Measurements from ENCODE around the gene NOTCH1. TPM values are rescaled to one million over a fixed set of nuclear protein-coding genes. Genes with fewer than 3 reads are reported as not detected.

NOTCH1 gene
- total and polyA plus RNA-seq, 9 donors = 16.7 to 39.5 (median 27.1) TPM

- no peaks in the 10 kb centered on the region for H3K27me3 ChIP-seq (ENCODE audit: control insufficient read depth, insufficient read depth, low read length)
- no peak overlapping the region for H3K27ac ChIP-seq (ENCODE audit: low read length)
- H3K4me1 ChIP-seq (ENCODE audit: control insufficient read depth, insufficient read depth, low read length) = peaks cover 17% of the 10 kb centered on the region
- no peak overlapping the region for H3K4me3 ChIP-seq (ENCODE audit: low read length)
- no peaks in the 10 kb centered on the region for H3K9me3 ChIP-seq (replicated peaks; ENCODE audit: control insufficient read depth, low read depth, low read length)
- 96% methylated on average over 21 of the region's 23 CpGs for WGBS (ENCODE audit: insufficient coverage)
- no peak for DNase-seq
- H3K36me3 ChIP-seq (ENCODE audit: control insufficient read depth, insufficient read depth, low read length) = peaks cover 98% of the 10 kb centered on the region
Measured at GRCh38 chr9:136507992-136508375, 37.9 kb downstream of the NOTCH1 start.

GRCh38 chr9:136507221-136507991 is 38.4 kb downstream of the NOTCH1 start:
- no peak overlapping the region for H3K27ac ChIP-seq (ENCODE audit: low read length)
- DNase-seq = no peak
- H3K4me3 ChIP-seq (ENCODE audit: low read length) = no peak overlapping the region
- H3K27me3 ChIP-seq (ENCODE audit: control insufficient read depth, insufficient read depth, low read length) = no peaks in the 10 kb centered on the region
- WGBS (ENCODE audit: insufficient coverage) = 94% methylated on average over 22 of the region's 28 CpGs
- peaks cover 99% of the 10 kb centered on the region for H3K36me3 ChIP-seq (ENCODE audit: control insufficient read depth, insufficient read depth, low read length)
- no peaks in the 10 kb centered on the region for H3K9me3 ChIP-seq (replicated peaks; ENCODE audit: control insufficient read depth, low read depth, low read length)
- H3K4me1 ChIP-seq (ENCODE audit: control insufficient read depth, insufficient read depth, low read length) = peaks cover 14% of the 10 kb centered on the region

DNA sequence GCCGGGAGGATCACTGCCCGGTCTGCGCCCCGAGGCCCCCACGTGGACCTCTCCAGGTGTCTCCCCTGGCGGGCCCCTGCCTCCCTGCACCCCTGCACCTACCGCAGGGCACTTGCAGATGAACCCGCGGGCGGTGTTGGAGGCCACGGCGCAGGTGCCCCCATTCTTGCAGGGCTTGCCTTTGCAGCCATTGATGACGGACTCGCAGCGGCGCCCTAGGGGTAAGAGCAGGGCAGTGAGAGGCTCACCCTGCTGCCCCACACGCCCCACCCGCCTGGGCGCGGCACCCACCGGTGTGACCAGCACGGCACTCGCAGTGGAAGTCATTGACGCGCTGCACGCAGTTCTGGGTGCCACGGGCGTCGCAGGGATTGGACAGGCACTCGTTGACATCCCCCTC is 39.4 kb downstream of the NOTCH1 start:
- 95% methylated on average over 30 of the region's 30 CpGs for WGBS (ENCODE audit: insufficient coverage)
- H3K4me3 ChIP-seq (ENCODE audit: low read length) = no peak overlapping the region
- no peaks in the 10 kb centered on the region for H3K27me3 ChIP-seq (ENCODE audit: control insufficient read depth, insufficient read depth, low read length)
- DNase-seq = no peak
- H3K36me3 ChIP-seq (ENCODE audit: control insufficient read depth, insufficient read depth, low read length) = peaks cover 98% of the 10 kb centered on the region
- H3K9me3 ChIP-seq (replicated peaks; ENCODE audit: control insufficient read depth, low read depth, low read length) = no peaks in the 10 kb centered on the region
- H3K4me1 ChIP-seq (ENCODE audit: control insufficient read depth, insufficient read depth, low read length) = peaks cover 11% of the 10 kb centered on the region
- no peak overlapping the region for H3K27ac ChIP-seq (ENCODE audit: low read length)

DNA sequence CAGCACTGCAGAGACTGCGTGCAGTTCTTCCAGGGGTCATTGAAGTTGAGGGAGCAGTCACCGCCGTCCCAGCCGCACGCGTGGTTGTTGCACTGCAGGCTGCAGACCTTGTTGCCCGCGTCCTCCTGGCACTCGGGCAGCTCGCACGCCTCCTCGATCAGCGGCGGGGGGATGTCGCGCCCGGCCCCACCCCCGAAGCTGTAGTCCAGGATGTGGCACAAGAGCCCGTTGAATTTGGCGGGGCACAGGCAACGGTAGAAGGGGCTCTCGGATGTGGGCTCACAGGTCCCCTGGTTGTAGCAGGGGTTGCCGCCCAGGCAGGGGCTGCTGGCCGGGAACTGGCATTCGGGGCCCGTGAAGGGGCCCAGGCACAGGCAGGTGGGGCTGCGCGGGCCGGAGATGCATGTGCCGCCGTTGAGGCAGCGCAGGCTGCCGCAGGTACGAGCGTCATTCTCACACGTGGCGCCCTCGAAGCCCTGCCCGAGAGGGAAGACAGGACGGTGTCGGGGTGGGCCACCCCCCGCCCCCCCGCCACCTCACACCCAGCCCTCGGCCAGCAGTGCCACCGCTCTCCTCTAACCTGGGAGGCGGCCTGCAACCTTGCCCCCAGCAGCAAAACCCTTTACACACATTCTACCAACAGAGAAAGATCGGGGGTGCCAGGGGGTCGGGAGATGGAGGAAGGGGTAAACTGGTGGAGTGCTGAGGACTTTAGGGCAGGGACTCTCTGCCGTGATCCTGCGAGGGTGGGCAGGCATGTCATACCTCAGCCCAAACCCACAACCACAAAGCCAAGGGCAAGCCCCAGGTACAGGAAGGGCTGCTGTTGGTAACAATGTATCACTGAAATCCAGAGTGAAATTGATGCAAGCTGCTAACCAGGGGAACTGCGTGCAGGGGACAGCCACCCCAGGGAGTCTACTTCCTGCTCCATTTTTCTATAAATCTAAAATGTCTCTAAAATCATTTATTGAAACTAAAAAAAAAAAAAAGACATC is 40.1 kb downstream of the NOTCH1 start:
- no peak for DNase-seq
- H3K9me3 ChIP-seq (replicated peaks; ENCODE audit: control insufficient read depth, low read depth, low read length) = no peaks in the 10 kb centered on the region
- 89% methylated on average over 41 of the region's 51 CpGs for WGBS (ENCODE audit: insufficient coverage)
- no peak overlapping the region for H3K4me3 ChIP-seq (ENCODE audit: low read length)
- H3K27ac ChIP-seq (ENCODE audit: low read length) = no peak overlapping the region
- H3K4me1 ChIP-seq (ENCODE audit: control insufficient read depth, insufficient read depth, low read length) = peaks cover 4% of the 10 kb centered on the region
- H3K27me3 ChIP-seq (ENCODE audit: control insufficient read depth, insufficient read depth, low read length) = no peaks in the 10 kb centered on the region
- peaks cover 95% of the 10 kb centered on the region for H3K36me3 ChIP-seq (ENCODE audit: control insufficient read depth, insufficient read depth, low read length)

DNA sequence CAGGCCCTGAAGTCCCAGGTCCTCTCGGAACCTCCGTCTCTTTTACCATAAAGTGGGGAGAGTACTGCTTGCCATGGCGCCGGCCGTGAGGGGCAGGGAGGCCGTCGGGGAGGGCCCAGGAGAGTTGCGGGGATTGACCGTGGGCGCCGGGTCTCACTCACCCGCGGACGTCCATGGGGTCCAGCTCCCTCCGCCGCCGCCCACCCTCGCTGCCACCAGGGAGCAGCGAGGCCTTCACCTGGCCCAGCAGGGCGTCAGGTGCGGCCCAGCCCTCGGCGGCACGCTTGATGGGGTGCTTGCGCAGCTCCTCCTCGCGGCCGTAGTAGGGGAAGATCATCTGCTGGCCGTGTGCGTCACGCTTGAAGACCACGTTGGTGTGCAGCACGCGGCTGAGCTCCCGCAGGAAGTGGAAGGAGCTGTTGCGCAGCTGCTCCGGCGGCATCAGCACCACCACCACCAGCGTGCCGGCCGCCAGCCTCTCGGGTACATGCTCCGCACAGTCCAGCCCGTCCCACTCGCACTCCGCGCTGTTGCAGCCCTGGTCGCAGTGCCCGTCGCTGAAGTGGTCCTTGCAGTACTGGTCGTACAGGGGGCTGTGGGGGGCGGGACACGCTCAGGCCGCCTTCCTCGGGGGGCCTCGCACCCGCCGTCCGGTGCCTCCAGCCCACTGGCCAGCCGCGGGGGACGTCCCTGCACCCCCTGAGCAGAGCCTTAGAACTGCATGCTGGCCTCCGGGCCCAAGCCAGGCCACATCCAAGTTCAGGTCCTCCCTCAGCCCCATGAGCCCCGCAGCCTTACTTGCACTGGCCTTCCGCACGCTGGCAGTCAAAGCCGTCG is 41.1 kb downstream of the NOTCH1 start:
- Histone ChIP-seq H3K9me3 (replicated peaks; ENCODE audit: control insufficient read depth, low read depth, low read length) (no peaks in the 10 kb centered on the region), H3K27ac (ENCODE audit: low read length) (no peak overlapping the region), H3K27me3 (ENCODE audit: control insufficient read depth, insufficient read depth, low read length) (no peaks in the 10 kb centered on the region), H3K4me3 (ENCODE audit: low read length) (no peak overlapping the region), H3K36me3 (ENCODE audit: control insufficient read depth, insufficient read depth, low read length) (peaks cover 95% of the 10 kb centered on the region), H3K4me1 (ENCODE audit: control insufficient read depth, insufficient read depth, low read length) (no peaks in the 10 kb centered on the region)
- 90% methylated on average over 66 of the region's 68 CpGs for WGBS (ENCODE audit: insufficient coverage)
- DNase-seq = no peak

- Histone ChIP-seq H3K27ac (ENCODE audit: low read length) (no peak overlapping the region), H3K4me3 (ENCODE audit: low read length) (no peak overlapping the region), H3K9me3 (replicated peaks; ENCODE audit: control insufficient read depth, low read depth, low read length) (no peaks in the 10 kb centered on the region), H3K4me1 (ENCODE audit: control insufficient read depth, insufficient read depth, low read length) (no peaks in the 10 kb centered on the region), H3K27me3 (ENCODE audit: control insufficient read depth, insufficient read depth, low read length) (no peaks in the 10 kb centered on the region), H3K36me3 (ENCODE audit: control insufficient read depth, insufficient read depth, low read length) (peaks cover 95% of the 10 kb centered on the region)
- 87% methylated on average over 25 of the region's 33 CpGs for WGBS (ENCODE audit: insufficient coverage)
- no peak for DNase-seq
Measured at GRCh38 chr9:136502940-136503550, 42.8 kb downstream of the NOTCH1 start.

GRCh38 chr9:136502196-136502595 is 43.7 kb downstream of the NOTCH1 start:
- Histone ChIP-seq H3K27ac (ENCODE audit: low read length) (no peak overlapping the region), H3K9me3 (replicated peaks; ENCODE audit: control insufficient read depth, low read depth, low read length) (no peaks in the 10 kb centered on the region), H3K36me3 (ENCODE audit: control insufficient read depth, insufficient read depth, low read length) (peaks cover 94% of the 10 kb centered on the region), H3K4me3 (ENCODE audit: low read length) (no peak overlapping the region), H3K4me1 (ENCODE audit: control insufficient read depth, insufficient read depth, low read length) (no peaks in the 10 kb centered on the region), H3K27me3 (ENCODE audit: control insufficient read depth, insufficient read depth, low read length) (no peaks in the 10 kb centered on the region)
- no peak for DNase-seq
- 88% methylated on average over 24 of the region's 38 CpGs for whole genome bisulfite sequencing (ENCODE audit: insufficient coverage)

DNA sequence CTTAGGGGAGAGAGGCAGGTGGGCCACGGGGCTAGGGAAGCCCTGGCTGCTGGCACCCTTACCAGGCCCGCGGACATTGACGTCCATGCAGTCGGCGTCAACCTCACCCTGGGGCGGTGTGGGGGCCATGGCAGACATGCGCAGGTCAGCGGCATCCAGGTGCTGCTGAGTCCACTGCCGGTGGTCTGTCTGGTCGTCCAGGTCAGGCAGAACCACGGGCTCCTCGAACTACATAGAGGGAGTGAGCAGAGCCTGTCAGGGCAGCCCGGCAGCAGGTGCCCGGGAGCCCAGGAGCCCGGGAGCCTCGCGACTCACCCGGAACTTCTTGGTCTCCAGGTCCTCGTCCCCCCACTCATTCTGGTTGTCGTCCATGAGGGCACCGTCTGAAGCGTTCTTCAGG is 44.2 kb downstream of the NOTCH1 start:
- 85% methylated on average over 16 of the region's 23 CpGs for WGBS (ENCODE audit: insufficient coverage)
- no peaks in the 10 kb centered on the region for H3K27me3 ChIP-seq (ENCODE audit: control insufficient read depth, insufficient read depth, low read length)
- no peak overlapping the region for H3K27ac ChIP-seq (ENCODE audit: low read length)
- H3K36me3 ChIP-seq (ENCODE audit: control insufficient read depth, insufficient read depth, low read length) = peaks cover 94% of the 10 kb centered on the region
- no peak overlapping the region for H3K4me3 ChIP-seq (ENCODE audit: low read length)
- no peak for DNase-seq
- H3K9me3 ChIP-seq (replicated peaks; ENCODE audit: control insufficient read depth, low read depth, low read length) = no peaks in the 10 kb centered on the region
- H3K4me1 ChIP-seq (ENCODE audit: control insufficient read depth, insufficient read depth, low read length) = no peaks in the 10 kb centered on the region

DNA sequence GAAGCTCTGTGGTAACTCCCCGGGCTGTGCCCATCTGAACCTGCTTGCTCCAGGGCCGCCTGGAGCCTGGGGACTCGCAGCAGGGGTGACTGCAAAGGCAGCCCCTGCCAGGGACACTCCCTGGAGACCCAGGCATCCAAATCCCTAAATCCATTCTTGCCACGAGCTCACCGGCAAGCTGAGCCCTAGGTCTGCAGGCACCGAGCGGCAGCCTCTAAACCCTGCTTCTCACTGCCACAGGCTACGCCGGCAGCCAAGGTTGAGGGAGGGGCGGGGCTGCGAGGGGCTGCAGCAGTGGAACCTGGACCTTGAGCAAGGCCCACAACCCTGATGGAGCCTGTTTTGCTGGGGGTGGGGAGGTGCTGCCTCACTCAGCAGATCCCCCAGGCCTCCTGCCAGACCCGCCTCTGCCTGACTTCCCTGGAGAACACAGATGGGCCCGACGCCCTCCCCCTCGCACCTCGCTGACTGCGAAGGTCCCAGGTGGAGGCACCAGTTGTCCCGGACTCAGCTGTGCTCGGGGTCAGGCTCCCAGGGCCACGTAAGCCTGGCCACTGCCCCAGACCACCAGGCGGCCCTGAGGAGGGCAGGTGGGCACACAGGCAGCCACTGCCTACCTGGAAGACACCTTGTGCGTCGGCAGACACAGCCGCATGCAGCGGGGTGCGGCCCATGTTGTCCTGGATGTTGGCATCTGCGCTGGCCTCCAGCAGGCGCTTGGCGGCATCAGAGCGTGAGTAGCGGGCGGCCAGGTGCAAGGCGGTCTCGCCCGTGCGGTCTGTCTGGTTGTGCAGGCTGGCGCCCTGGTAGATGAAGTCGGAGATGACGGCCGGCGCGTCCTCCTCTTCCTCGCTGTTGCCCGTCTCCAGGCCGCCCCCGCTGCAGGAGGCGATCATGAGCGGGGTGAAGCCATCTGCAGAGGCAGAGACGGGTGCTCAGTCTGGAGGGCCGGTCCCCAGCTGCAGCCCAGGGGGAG is 45.6 kb downstream of the NOTCH1 start:
- Histone ChIP-seq H3K4me1 (ENCODE audit: control insufficient read depth, insufficient read depth, low read length) (no peaks in the 10 kb centered on the region), H3K27ac (ENCODE audit: low read length) (no peak overlapping the region), H3K36me3 (ENCODE audit: control insufficient read depth, insufficient read depth, low read length) (peaks cover 91% of the 10 kb centered on the region), H3K9me3 (replicated peaks; ENCODE audit: control insufficient read depth, low read depth, low read length) (no peaks in the 10 kb centered on the region), H3K4me3 (ENCODE audit: low read length) (no peak overlapping the region), H3K27me3 (ENCODE audit: control insufficient read depth, insufficient read depth, low read length) (no peaks in the 10 kb centered on the region)
- 83% methylated on average over 47 of the region's 50 CpGs for WGBS (ENCODE audit: insufficient coverage)
- DNase-seq = no peak
